Measurements from ENCODE around the gene COMTD1. TPM values are rescaled to one million over a fixed set of nuclear protein-coding genes. Genes with fewer than 3 reads are reported as not detected.

COMTD1 gene
- polyA plus RNA-seq, 3 donors = 15.6 to 16.5 (median 16.1) TPM

DNA sequence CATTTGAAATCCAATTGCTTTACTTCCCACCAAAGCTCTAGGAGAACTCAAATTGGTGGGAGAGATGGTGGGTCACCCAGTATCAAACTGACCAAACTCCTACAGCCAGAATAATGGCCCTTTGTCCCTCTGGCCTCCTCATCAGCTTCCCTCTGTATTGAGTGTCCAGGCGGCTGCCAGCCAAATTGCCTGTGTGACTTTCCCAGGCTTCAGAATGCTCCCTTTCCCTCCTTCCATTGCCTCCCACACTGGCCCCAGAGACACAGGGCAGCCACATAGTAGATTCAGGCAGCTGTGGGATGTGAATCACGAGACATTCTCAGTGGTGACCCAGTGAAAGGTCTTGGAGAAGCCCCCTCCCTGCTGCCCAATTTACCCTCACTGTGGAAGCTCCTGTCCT is 37.9 kb downstream of the COMTD1 start:
- Histone ChIP-seq H3K79me2 (ENCODE audit: insufficient read depth, low read length) (no peaks in the 10 kb centered on the region), H3K27me3 (ENCODE audit: control insufficient read depth in 2 of 2, insufficient read depth in 2 of 2, low read length in 2 of 2) (no peaks in the 10 kb centered on the region), H4K20me1 (ENCODE audit: insufficient read depth, low read length) (no peaks in the 10 kb centered on the region), H3K4me3 (replicated peaks in 1 of 3; ENCODE audit: low read depth in 2 of 3, low read length in 3 of 3) (no peak overlapping the region), H3K36me3 (replicated peaks in 1 of 2; ENCODE audit: control insufficient read depth in 1 of 2, insufficient read depth in 2 of 2, low read length in 2 of 2) (no peaks in the 10 kb centered on the region), H3K9me3 (replicated peaks in 1 of 2; ENCODE audit: control insufficient read depth in 1 of 2, insufficient read depth in 1 of 2, low read length in 2 of 2) (no peaks in the 10 kb centered on the region), H3K4me1 (ENCODE audit: control insufficient read depth in 1 of 2, insufficient read depth in 2 of 2, low read length in 2 of 2) (peaks cover 4 to 5% of the 10 kb centered on the region in 2 donors), H3K27ac (ENCODE audit: low read depth in 1 of 2, low read length in 2 of 2) (no peak overlapping the region), H2AFZ (ENCODE audit: insufficient read depth, low read depth, low read length, poor library complexity, severe bottlenecking) (no peak overlapping the region), H3K9ac (ENCODE audit: insufficient read depth, low read length, poor library complexity, severe bottlenecking) (no peak overlapping the region), H3K4me2 (replicated peaks; ENCODE audit: extremely low read depth, low read length, poor library complexity, severe bottlenecking) (no peak overlapping the region)
- WGBS (ENCODE audit: insufficient coverage) = 100% methylated on average over 1 of the region's 2 CpGs
- H3K4me1 Mint-ChIP-seq = peaks cover 6% of the 10 kb centered on the region
- H3K9me3 Mint-ChIP-seq = no peaks in the 10 kb centered on the region
- peaks cover 0 to 3% (median 0%) of the 10 kb centered on the region in 3 donors for H3K27me3 Mint-ChIP-seq (ENCODE audit: low read depth in 3 of 3)
- H3K27ac Mint-ChIP-seq = peak overlapping the region in 1 of 7 donors; percentile 72
- no peak overlapping the region for H3K4me3 Mint-ChIP-seq
- DNase-seq = no peak
- H3K36me3 Mint-ChIP-seq = peaks cover 12 to 13% of the 10 kb centered on the region in 2 donors
- intact Hi-C loops (cut with micrococcal nuclease) = no loop called here
- TF ChIP-seq, protein P1, sequence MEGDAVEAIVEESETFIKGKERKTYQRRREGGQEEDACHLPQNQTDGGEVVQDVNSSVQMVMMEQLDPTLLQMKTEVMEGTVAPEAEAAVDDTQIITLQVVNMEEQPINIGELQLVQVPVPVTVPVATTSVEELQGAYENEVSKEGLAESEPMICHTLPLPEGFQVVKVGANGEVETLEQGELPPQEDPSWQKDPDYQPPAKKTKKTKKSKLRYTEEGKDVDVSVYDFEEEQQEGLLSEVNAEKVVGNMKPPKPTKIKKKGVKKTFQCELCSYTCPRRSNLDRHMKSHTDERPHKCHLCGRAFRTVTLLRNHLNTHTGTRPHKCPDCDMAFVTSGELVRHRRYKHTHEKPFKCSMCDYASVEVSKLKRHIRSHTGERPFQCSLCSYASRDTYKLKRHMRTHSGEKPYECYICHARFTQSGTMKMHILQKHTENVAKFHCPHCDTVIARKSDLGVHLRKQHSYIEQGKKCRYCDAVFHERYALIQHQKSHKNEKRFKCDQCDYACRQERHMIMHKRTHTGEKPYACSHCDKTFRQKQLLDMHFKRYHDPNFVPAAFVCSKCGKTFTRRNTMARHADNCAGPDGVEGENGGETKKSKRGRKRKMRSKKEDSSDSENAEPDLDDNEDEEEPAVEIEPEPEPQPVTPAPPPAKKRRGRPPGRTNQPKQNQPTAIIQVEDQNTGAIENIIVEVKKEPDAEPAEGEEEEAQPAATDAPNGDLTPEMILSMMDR (IDR thresholded peaks at IDR 0.05) = no peak

DNA sequence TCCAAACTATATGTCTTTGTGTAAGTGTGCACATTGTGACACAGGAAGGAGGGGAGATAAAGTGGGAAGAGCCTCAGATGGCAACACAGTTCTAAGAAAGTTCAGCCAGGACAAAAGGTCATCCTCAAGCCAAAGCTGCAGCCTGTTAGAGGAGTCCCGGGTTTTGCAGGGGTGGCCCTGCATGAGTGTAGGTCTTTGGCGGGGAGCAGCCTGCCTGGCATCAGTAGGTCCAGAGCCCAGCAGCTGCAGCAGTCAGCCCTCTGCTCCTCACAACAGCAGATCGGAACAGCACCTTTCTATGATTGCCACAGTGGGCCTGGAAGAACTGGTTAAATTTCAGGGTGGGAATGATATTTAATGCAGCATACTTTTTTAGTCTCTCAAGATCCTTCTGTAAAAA is 38.7 kb downstream of the COMTD1 start:
- Mint-ChIP-seq H3K4me3 (no peak overlapping the region), H3K36me3 (peaks cover 11 to 13% of the 10 kb centered on the region in 2 donors), H3K9me3 (no peaks in the 10 kb centered on the region), H3K4me1 (peaks cover 12% of the 10 kb centered on the region), H3K27me3 (ENCODE audit: low read depth in 3 of 3) (peaks cover 0 to 3% (median 0%) of the 10 kb centered on the region in 3 donors), H3K27ac (peak overlapping the region in 1 of 7 donors; percentile 55)
- Histone ChIP-seq H3K4me1 (ENCODE audit: control insufficient read depth in 1 of 2, insufficient read depth in 2 of 2, low read length in 2 of 2) (peaks cover 10 to 11% of the 10 kb centered on the region in 2 donors), H3K27me3 (ENCODE audit: control insufficient read depth in 2 of 2, insufficient read depth in 2 of 2, low read length in 2 of 2) (no peaks in the 10 kb centered on the region), H3K4me2 (replicated peaks; ENCODE audit: extremely low read depth, low read length, poor library complexity, severe bottlenecking) (no peak overlapping the region), H3K9me3 (replicated peaks in 1 of 2; ENCODE audit: control insufficient read depth in 1 of 2, insufficient read depth in 1 of 2, low read length in 2 of 2) (no peaks in the 10 kb centered on the region), H3K36me3 (replicated peaks in 1 of 2; ENCODE audit: control insufficient read depth in 1 of 2, insufficient read depth in 2 of 2, low read length in 2 of 2) (no peaks in the 10 kb centered on the region), H3K9ac (ENCODE audit: insufficient read depth, low read length, poor library complexity, severe bottlenecking) (no peak overlapping the region), H3K4me3 (replicated peaks in 1 of 3; ENCODE audit: low read depth in 2 of 3, low read length in 3 of 3) (no peak overlapping the region), H3K79me2 (ENCODE audit: insufficient read depth, low read length) (no peaks in the 10 kb centered on the region), H3K27ac (ENCODE audit: low read depth in 1 of 2, low read length in 2 of 2) (no peak overlapping the region), H4K20me1 (ENCODE audit: insufficient read depth, low read length) (no peaks in the 10 kb centered on the region), H2AFZ (ENCODE audit: insufficient read depth, low read depth, low read length, poor library complexity, severe bottlenecking) (no peak overlapping the region)
- TF ChIP-seq, protein P1 (IDR thresholded peaks at IDR 0.05) = no peak
- no peak for DNase-seq
- WGBS (ENCODE audit: insufficient coverage) = no CpG with 5 or more reads among the region's 3 CpGs
- intact Hi-C loops (cut with micrococcal nuclease) = no loop called here

Data from CD14-positive monocyte (primary cell).